Stimulated activated CD4-positive, alpha-beta T cell treated with anti-CD3 and anti-CD28 coated beads, Interleukin-1b, Interleukin-23, amount 100 ng/mL, for 1 hour (primary cell): ENCODE data around the gene KCNT1.

Experiments
- DNase-seq, 2 donors: peaks; one replicate each; pipeline ENCODE4 v3.0.0-alpha.2; 2020; ENCODE audit warnings: low read depth in 2 of 2

Gene KCNT1

GRCh38 chr9:135780626-135781025, 78.6 kb downstream of the KCNT1 start:
- DNase-seq: no peak

- DNase-seq: no peak
These were observed 81.0 kb downstream of the KCNT1 start for GRCh38 chr9:135782946-135783345.

- no peak for DNase-seq
These were observed 81.7 kb downstream of the KCNT1 start for GRCh38 chr9:135783540-135784245.

GRCh38 chr9:135785013-135785575, 83.1 kb downstream of the KCNT1 start:
- no peak for DNase-seq

- DNase-seq: no peak
These were observed 84.2 kb downstream of the KCNT1 start for GRCh38 chr9:135786146-135786690.

GRCh38 chr9:135787317-135787716, 85.3 kb downstream of the KCNT1 start:
- no peak for DNase-seq

GRCh38 chr9:135787776-135788575, 86.0 kb downstream of the KCNT1 start:
- DNase-seq: no peak

GRCh38 chr9:135788576-135789300, 86.8 kb downstream of the KCNT1 start:
- no peak for DNase-seq

GRCh38 chr9:135789838-135790291, 87.9 kb downstream of the KCNT1 start:
- no peak for DNase-seq

GRCh38 chr9:135790356-135790755, 88.4 kb downstream of the KCNT1 start:
- no peak for DNase-seq

GRCh38 chr9:135790850-135791249, 88.9 kb downstream of the KCNT1 start:
- no peak for DNase-seq

GRCh38 chr9:135791431-135792267, 89.7 kb downstream of the KCNT1 start:
- no peak for DNase-seq

- DNase-seq: no peak
These were observed 90.5 kb downstream of the KCNT1 start for GRCh38 chr9:135792268-135793128.

- DNase-seq: no peak
These were observed 91.5 kb downstream of the KCNT1 start for GRCh38 chr9:135793221-135794056.

GRCh38 chr9:135794057-135794335, 92.0 kb downstream of the KCNT1 start:
- DNase-seq: no peak

GRCh38 chr9:135794361-135794885, 92.4 kb downstream of the KCNT1 start:
- no peak for DNase-seq

GRCh38 chr9:135795391-135795790, 93.4 kb downstream of the KCNT1 start:
- no peak for DNase-seq

GRCh38 chr9:135796784-135797485, 95.0 kb downstream of the KCNT1 start:
- no peak for DNase-seq
